Nephron progenitor cell (in vitro differentiated cells): ENCODE results near the gene POU3F1.
A peak's percentile ranks its signal among the peaks of the same experiment; 100 is the strongest.
"Not testable (repeated sequence)": the region's sequence is repeated elsewhere in the genome, so short reads cannot be mapped to it uniquely, and the experiment has no call there.

Experiments used
- DNase-seq: peaks from one replicate; pipeline ENCODE4 v3.0.0; 2021
- H3K27ac Mint-ChIP-seq: 2 replicates; pipeline ENCODE4 v1.8.0; 2021; ENCODE audit warnings: mild to moderate bottlenecking, moderate library complexity, mixed read lengths
- H3K27me3 Mint-ChIP-seq: 2 replicates; pipeline ENCODE4 v1.8.0; 2021; ENCODE audit warnings: mild to moderate bottlenecking, low read depth, mixed read lengths; ENCODE audit not compliant: poor library complexity
- H3K36me3 Mint-ChIP-seq: 2 replicates; pipeline ENCODE4 v1.8.0; 2021; ENCODE audit warnings: low read depth, mixed read lengths
- H3K4me1 Mint-ChIP-seq: 2 replicates; pipeline ENCODE4 v1.8.0; 2021; ENCODE audit warnings: mixed read lengths
- H3K4me3 Mint-ChIP-seq: 2 replicates; pipeline ENCODE4 v1.8.0; 2021; ENCODE audit warnings: mild to moderate bottlenecking, moderate library complexity, mixed read lengths
- H3K9me3 Mint-ChIP-seq: 2 replicates; pipeline ENCODE4 v1.8.0; 2021; ENCODE audit warnings: mild to moderate bottlenecking, moderate library complexity, mixed read lengths
- TF ChIP-seq, protein P1 (sequence below): fragments of 200-600 bp; sonication (generic); IDR thresholded peaks from 2 replicates; pipeline ENCODE4 v1.5.0; 2021; ENCODE audit warnings: antibody characterized with exemption

Gene POU3F1

DNA sequence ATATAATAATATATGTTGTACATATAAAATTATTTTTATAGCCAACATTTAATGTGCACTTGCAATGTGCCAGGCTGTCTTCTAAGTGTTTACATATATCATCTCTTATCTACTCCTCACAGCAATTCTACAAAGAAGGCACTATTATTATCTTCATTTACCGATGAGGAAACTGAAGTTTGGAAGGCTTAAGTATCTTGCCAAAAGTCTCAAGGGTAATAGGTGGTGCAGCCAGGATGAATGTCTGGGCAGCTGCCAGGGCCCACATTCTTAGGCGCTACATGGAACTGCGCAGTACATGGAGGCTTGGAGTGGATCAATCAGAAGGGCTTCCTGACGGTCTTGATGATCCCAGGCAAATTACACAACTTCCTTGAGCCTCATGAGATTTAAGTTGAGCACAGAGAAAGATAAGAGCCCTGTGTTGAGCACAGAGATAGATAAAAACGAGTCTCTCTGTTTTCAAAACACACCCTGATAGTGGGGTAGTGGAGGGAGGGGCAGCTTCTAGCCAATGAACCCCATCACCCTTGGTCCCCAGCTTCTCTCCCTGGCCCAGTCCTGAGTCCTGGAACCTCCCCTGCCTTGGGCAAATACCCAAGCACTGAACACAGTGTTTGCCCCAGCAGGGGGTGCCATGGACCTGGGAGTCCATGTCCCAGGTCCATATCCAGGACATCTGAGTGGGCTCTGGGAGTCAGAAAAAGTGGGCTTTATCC lies 9.2 kb downstream of the POU3F1 start:
- peaks cover 35% of the 10 kb centered on the region for H3K27me3 Mint-ChIP-seq
- no peaks in the 10 kb centered on the region for H3K36me3 Mint-ChIP-seq
- H3K27ac Mint-ChIP-seq, result no peak overlapping the region
- TF ChIP-seq, protein P1, sequence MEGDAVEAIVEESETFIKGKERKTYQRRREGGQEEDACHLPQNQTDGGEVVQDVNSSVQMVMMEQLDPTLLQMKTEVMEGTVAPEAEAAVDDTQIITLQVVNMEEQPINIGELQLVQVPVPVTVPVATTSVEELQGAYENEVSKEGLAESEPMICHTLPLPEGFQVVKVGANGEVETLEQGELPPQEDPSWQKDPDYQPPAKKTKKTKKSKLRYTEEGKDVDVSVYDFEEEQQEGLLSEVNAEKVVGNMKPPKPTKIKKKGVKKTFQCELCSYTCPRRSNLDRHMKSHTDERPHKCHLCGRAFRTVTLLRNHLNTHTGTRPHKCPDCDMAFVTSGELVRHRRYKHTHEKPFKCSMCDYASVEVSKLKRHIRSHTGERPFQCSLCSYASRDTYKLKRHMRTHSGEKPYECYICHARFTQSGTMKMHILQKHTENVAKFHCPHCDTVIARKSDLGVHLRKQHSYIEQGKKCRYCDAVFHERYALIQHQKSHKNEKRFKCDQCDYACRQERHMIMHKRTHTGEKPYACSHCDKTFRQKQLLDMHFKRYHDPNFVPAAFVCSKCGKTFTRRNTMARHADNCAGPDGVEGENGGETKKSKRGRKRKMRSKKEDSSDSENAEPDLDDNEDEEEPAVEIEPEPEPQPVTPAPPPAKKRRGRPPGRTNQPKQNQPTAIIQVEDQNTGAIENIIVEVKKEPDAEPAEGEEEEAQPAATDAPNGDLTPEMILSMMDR, result no peak
- H3K4me1 Mint-ChIP-seq, result peaks cover 9% of the 10 kb centered on the region
- no peaks in the 10 kb centered on the region for H3K9me3 Mint-ChIP-seq
- no peak for DNase-seq
- no peak overlapping the region for H3K4me3 Mint-ChIP-seq

DNA sequence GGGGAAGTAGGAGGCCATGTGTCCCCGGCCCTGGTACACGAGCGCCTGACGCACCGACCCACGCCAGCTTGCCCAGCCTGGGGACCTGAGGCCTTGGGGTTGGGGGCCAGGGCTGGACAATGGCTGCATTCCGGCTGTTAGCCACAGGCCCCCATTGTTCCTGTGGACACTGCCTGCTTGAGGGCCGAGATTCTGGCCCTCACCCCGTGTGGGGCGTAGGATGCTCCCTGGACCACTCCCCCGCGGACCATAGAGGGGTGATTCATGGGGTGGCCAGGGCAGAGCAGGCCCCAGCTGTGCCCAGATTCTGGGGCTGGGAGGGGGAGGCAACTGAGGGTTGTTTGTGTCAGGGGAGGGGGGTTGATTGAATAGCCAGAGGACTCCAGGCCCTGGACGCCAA lies 11.7 kb downstream of the POU3F1 start:
- Mint-ChIP-seq H3K4me3 (no peak overlapping the region), H3K4me1 (peaks cover 17% of the 10 kb centered on the region), H3K27me3 (peaks cover 12% of the 10 kb centered on the region), H3K9me3 (no peaks in the 10 kb centered on the region), H3K27ac (no peak overlapping the region), H3K36me3 (no peaks in the 10 kb centered on the region)
- no peak for DNase-seq
- TF ChIP-seq, protein P1, result no peak

DNA sequence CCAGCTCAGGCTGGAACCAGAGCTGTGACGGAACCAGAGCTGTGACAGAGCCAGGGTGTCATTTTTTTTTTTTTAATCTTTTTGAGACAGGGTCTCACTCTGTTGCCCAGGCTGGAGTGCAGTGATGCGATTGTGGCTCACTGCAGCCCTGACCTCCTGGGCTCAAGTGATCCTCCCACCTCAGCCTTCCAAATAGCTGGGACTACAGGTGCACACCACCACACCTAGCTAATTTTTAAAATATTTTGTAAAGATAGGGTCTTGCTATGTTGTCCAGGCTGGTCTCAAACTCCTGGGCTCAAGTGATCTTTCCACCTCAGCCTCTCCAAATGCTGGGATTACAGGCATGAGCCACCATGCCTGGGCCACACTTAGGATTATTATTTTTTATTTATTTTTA lies 13.6 kb downstream of the POU3F1 start:
- H3K4me1 Mint-ChIP-seq, result peaks cover 36% of the 10 kb centered on the region
- not testable (repeated sequence) for H3K36me3 Mint-ChIP-seq, DNase-seq, H3K9me3 Mint-ChIP-seq, H3K27me3 Mint-ChIP-seq, H3K4me3 Mint-ChIP-seq, H3K27ac Mint-ChIP-seq

DNA sequence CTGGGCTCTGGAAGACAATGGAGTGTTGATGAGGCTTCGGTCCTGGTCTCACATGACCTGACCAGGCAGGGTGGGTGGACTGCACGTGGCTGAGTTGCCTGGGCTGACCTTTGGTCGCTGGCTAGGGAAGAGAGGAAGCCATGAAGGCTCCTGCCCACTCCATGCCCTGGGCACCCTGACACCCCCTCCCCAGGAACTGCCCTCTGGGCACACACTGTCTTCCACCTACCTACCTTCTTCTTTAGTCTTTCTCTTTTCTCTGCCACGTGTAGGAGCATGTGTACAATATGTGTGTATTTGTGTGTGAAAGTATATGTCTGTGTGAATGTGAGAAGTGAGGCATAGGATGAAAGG lies 15.1 kb downstream of the POU3F1 start:
- H3K4me1 Mint-ChIP-seq, result peaks cover 51% of the 10 kb centered on the region
- H3K4me3 Mint-ChIP-seq, result peak overlapping the region; percentile 4
- no peak for DNase-seq
- H3K27ac Mint-ChIP-seq, result no peak overlapping the region
- no peaks in the 10 kb centered on the region for H3K36me3 Mint-ChIP-seq
- peaks cover 14% of the 10 kb centered on the region for H3K27me3 Mint-ChIP-seq
- H3K9me3 Mint-ChIP-seq, result no peaks in the 10 kb centered on the region
- TF ChIP-seq, protein P1, result no peak

DNA sequence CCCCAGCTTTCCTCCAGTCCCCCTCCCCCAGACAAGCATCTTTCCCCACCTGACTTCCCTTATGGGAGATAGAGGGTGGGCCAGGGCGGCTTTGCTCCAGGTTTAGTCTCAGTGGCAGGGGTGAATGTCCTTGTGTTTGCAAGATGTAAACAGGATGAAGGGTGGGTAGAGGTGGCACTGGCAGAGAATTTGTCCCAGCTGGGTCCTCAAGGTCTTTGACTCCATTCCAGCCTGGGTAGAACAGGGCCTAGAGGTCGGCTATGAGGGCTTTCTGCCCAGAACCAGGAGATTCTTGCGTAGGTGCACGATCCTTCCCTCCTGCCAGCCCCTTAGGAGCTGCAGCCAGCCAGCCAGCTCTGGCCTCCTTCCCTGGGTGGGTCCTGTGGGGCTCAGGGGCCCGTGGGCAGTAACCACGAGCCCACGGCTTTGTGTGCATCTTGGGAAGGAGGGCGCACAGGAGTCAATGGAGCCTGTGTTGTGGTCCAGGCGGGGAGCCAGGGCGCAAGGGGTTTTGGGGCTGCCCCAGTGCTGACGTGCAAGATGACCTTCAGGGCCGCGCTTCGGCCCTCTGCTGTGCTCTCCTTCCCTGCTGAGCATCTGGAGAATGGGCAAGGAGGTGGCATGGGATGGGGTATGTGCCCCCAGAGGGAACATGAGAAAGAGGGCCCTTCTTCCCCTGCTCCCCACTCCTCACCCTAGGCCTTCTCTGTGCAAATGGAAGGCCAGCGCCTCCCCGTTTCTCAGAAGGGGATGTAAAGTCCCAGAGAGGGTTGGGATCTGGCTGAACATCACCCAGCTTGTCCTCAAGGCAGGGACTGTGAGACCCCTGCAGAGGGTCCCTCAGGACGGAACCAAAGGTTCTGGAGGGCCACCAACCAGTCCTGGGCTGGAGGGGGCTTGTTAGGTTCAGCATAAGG lies 15.7 kb downstream of the POU3F1 start:
- peak overlapping the region; percentile 44 for H3K4me3 Mint-ChIP-seq
- no peak overlapping the region for H3K27ac Mint-ChIP-seq
- TF ChIP-seq, protein P1, result no peak
- peaks cover 11% of the 10 kb centered on the region for H3K27me3 Mint-ChIP-seq
- peaks cover 54% of the 10 kb centered on the region for H3K4me1 Mint-ChIP-seq
- H3K9me3 Mint-ChIP-seq, result no peaks in the 10 kb centered on the region
- DNase-seq, result no peak
- peaks cover 1% of the 10 kb centered on the region for H3K36me3 Mint-ChIP-seq

DNA sequence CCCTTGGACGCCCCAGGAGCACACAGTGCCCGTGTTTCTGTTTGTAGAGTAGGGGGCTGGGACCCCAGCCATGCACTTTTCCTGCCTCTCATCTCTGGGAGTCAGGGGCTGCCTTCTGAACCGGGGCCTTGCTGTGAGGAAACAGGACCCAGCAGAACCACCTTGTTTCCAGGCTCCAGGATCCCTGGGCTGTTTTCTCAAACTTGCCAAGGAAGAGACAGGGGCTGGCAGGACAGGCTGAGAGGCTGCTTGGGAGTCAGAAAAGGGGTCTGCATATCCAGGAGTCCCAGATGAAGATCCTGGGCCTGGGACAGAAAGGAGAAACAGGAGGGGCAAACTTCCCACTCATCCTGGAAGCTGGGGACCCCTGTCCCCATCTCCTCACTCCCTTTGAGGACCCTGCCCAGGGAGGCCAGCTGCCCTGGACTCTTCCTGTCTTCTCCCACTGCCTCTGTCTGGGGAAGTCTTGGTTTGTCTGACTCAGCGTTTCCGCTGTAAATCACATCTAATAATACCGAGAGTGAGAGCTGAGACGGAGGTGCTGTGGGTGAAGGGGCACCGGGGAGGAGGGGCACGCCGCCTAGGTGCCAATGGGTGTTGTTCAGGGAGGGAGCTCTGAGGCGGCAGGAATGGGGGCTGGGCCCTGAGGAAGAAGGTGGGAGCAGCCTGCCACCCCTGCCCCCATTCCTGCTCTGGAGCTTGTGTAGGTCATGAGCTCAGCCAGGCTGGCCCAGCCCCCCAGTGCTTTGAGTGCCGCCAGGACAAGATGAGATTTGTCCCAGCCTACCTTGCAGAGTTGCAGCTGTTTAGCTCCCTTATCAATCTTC lies 16.7 kb downstream of the POU3F1 start:
- peaks cover 54% of the 10 kb centered on the region for H3K4me1 Mint-ChIP-seq
- peak overlapping the region; percentile 12 for H3K27ac Mint-ChIP-seq

More for the DNA sequence above, 16.7 kb downstream of the POU3F1 start:
- peak overlapping the region; percentile 62 for H3K4me3 Mint-ChIP-seq
- peaks cover 11% of the 10 kb centered on the region for H3K27me3 Mint-ChIP-seq
- peak; percentile 34 for DNase-seq
- H3K36me3 Mint-ChIP-seq, result peaks cover 7% of the 10 kb centered on the region
- TF ChIP-seq, protein P1, result no peak
- H3K9me3 Mint-ChIP-seq, result no peaks in the 10 kb centered on the region
